ENCODE measurements around the gene ZP2. TPM values are rescaled to one million over a fixed set of nuclear protein-coding genes. Genes with fewer than 3 reads are reported as not detected.

The ZP2 gene
- total RNA-seq, 1 experiment from 2014 or later, result not detected

GRCh38 chr16:21218153-21218552, 6.8 kb upstream of the ZP2 start:
- TF ChIP-seq, protein P1, sequence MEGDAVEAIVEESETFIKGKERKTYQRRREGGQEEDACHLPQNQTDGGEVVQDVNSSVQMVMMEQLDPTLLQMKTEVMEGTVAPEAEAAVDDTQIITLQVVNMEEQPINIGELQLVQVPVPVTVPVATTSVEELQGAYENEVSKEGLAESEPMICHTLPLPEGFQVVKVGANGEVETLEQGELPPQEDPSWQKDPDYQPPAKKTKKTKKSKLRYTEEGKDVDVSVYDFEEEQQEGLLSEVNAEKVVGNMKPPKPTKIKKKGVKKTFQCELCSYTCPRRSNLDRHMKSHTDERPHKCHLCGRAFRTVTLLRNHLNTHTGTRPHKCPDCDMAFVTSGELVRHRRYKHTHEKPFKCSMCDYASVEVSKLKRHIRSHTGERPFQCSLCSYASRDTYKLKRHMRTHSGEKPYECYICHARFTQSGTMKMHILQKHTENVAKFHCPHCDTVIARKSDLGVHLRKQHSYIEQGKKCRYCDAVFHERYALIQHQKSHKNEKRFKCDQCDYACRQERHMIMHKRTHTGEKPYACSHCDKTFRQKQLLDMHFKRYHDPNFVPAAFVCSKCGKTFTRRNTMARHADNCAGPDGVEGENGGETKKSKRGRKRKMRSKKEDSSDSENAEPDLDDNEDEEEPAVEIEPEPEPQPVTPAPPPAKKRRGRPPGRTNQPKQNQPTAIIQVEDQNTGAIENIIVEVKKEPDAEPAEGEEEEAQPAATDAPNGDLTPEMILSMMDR (conservative IDR thresholded peaks at IDR 0.05), result no peak
- WGBS (ENCODE audit: extremely low coverage, insufficient read length, low lambda C conversion rate), result no CpG with 5 or more reads among the region's 7 CpGs
- no peaks in the 10 kb centered on the region for H3K9me3 ChIP-seq (ENCODE audit: control insufficient read depth, low read depth, low read length)
- no peak overlapping the region for H4K5ac ChIP-seq (ENCODE audit: insufficient read length, low read depth, low read length)
- Mint-ChIP-seq H3K27ac (no peak overlapping the region), H3K36me3 (ENCODE audit: insufficient read depth in 1 of 3, low read depth in 3 of 3) (peaks cover 3 to 5% (median 5%) of the 10 kb centered on the region in 3 experiments; a peak in 6 of 7 replicates), H3K4me1 (peaks cover 38% of the 10 kb centered on the region in 2 experiments), H3K27me3 (ENCODE audit: low read depth) (peaks cover 7% of the 10 kb centered on the region), H3K4me3 (no peak overlapping the region), H3K9me3 (peaks cover 8 to 10% of the 10 kb centered on the region in 2 experiments)
- no peak overlapping the region for H3T11ph ChIP-seq (ENCODE audit: low read length)
- no peak overlapping the region for H4K91ac ChIP-seq (ENCODE audit: insufficient read length, low read depth, low read length)
- no peaks in the 10 kb centered on the region for H4K20me1 ChIP-seq (ENCODE audit: control insufficient read depth, insufficient read depth, insufficient read length)
- no peak overlapping the region for H2BK120ac ChIP-seq (ENCODE audit: low read depth, low read length, poor library complexity, severe bottlenecking)
- no peak overlapping the region for H3K27ac ChIP-seq (ENCODE audit: insufficient read length, low read depth, low read length)
- no peak for DNase-seq
- no peak overlapping the region for H3K4me2 ChIP-seq (ENCODE audit: insufficient read depth, insufficient read length, low read length)
- no peak overlapping the region for H3K9ac ChIP-seq (ENCODE audit: extremely low read depth, insufficient read length, low read length)
- no peaks in the 10 kb centered on the region for H3K23me2 ChIP-seq (ENCODE audit: insufficient read length, low read depth, low read length, poor library complexity, severe bottlenecking)
- no peaks in the 10 kb centered on the region for H3K79me1 ChIP-seq (ENCODE audit: insufficient read depth, low read depth, low read length, poor library complexity, severe bottlenecking)
- H2BK12ac ChIP-seq (ENCODE audit: insufficient read length, low read depth, low read length), result no peak overlapping the region
- no peak overlapping the region for H4K8ac ChIP-seq (replicated peaks; ENCODE audit: insufficient read length, low read depth, low read length)
- no peak overlapping the region for H2AK5ac ChIP-seq (ENCODE audit: insufficient read length, low read length)
- no peak overlapping the region for H2BK15ac ChIP-seq (ENCODE audit: low read depth, low read length)
- H3K14ac ChIP-seq (ENCODE audit: insufficient read depth, low read length), result no peak overlapping the region
- no peak overlapping the region for H2BK20ac ChIP-seq (ENCODE audit: low read depth, low read length, poor library complexity, severe bottlenecking)
- no peak overlapping the region for H3K18ac ChIP-seq (ENCODE audit: insufficient read length, low read depth, low read length)
- no peak overlapping the region for H2BK5ac ChIP-seq (ENCODE audit: insufficient read length, low read length)
- no peaks in the 10 kb centered on the region; the same call in 1 of the 2 replicates for H3K27me3 ChIP-seq (ENCODE audit: insufficient read depth, low read length)
- H3K56ac ChIP-seq (ENCODE audit: insufficient read length, low read depth, low read length), result no peak overlapping the region
- H3K79me2 ChIP-seq (ENCODE audit: insufficient read depth, low read length), result no peaks in the 10 kb centered on the region
- H3K4ac ChIP-seq (ENCODE audit: low read depth, low read length), result no peak overlapping the region
- no peak overlapping the region for H2AFZ ChIP-seq (ENCODE audit: low read length)
- H3K23ac ChIP-seq (ENCODE audit: insufficient read length, low read depth, low read length), result no peak overlapping the region
- peaks cover 6% of the 10 kb centered on the region for H3K4me1 ChIP-seq (ENCODE audit: insufficient read depth, low read length)
